Measurements from ENCODE around the gene BRD2. TPM values are rescaled to one million over a fixed set of nuclear protein-coding genes. Genes with fewer than 3 reads are reported as not detected.

BRD2 gene
- total RNA-seq, 1 donor from 2014 or later: 155 TPM

- no peaks in the 10 kb centered on the region for H3K4me1 ChIP-seq
- ATAC-seq (peak; percentile 74), DNase-seq (no peak)
- H3K9me3 ChIP-seq: no peaks in the 10 kb centered on the region
- no peak overlapping the region for H3K4me3 ChIP-seq
- intact Hi-C loops (cut with DNase I): no loop called here
- TF ChIP-seq CTCF (IDR thresholded peaks at IDR 0.05): no peak
- H3K27ac ChIP-seq: no peak overlapping the region
- H3K27me3 ChIP-seq: no peaks in the 10 kb centered on the region
- H3K36me3 ChIP-seq: no peaks in the 10 kb centered on the region
These were observed 31.7 kb downstream of the BRD2 start for GRCh38 chr6:33000055-33000454.

- Histone ChIP-seq H3K4me1 (no peaks in the 10 kb centered on the region), H3K4me3 (no peak overlapping the region), H3K36me3 (no peaks in the 10 kb centered on the region), H3K27me3 (no peaks in the 10 kb centered on the region), H3K27ac (no peak overlapping the region), H3K9me3 (no peaks in the 10 kb centered on the region)
- ATAC-seq (no peak), DNase-seq (no peak)
- TF ChIP-seq CTCF (IDR thresholded peaks at IDR 0.05): no peak
- intact Hi-C loops (cut with DNase I): no loop called here
These were observed 33.3 kb downstream of the BRD2 start for GRCh38 chr6:33001685-33002084.

GRCh38 chr6:33004940-33005339 is 36.5 kb downstream of the BRD2 start:
- no peaks in the 10 kb centered on the region for H3K4me1 ChIP-seq
- H3K9me3 ChIP-seq: no peaks in the 10 kb centered on the region
- H3K27ac ChIP-seq: no peak overlapping the region
- ATAC-seq: no peak
- DNase-seq: no peak
- no peaks in the 10 kb centered on the region for H3K27me3 ChIP-seq
- no peak overlapping the region for H3K4me3 ChIP-seq
- intact Hi-C loops (cut with DNase I): no loop called here
- no peak for TF ChIP-seq CTCF (IDR thresholded peaks at IDR 0.05)
- no peaks in the 10 kb centered on the region for H3K36me3 ChIP-seq

- Histone ChIP-seq H3K27me3 (no peaks in the 10 kb centered on the region), H3K4me1 (no peaks in the 10 kb centered on the region), H3K36me3 (no peaks in the 10 kb centered on the region), H3K27ac (no peak overlapping the region), H3K4me3 (no peak overlapping the region), H3K9me3 (no peaks in the 10 kb centered on the region)
- intact Hi-C loops (cut with DNase I): no loop called here
- no peak for TF ChIP-seq CTCF (IDR thresholded peaks at IDR 0.05)
- ATAC-seq (no peak), DNase-seq (no peak)
These were observed 39.5 kb downstream of the BRD2 start for GRCh38 chr6:33007831-33008400.

GRCh38 chr6:33008944-33009861 is 40.8 kb downstream of the BRD2 start, which contains the start of gene HLA-DOA:
TSS of gene HLA-DOA (minus strand) at chr6:33009591.
- no peaks in the 10 kb centered on the region for H3K36me3 ChIP-seq
- intact Hi-C loops (cut with DNase I): no loop called here
- H3K9me3 ChIP-seq: no peaks in the 10 kb centered on the region
- DNase-seq (no peak), ATAC-seq (peak; percentile 90)
- H3K27ac ChIP-seq: no peak within 1 kb of the TSS
- TF ChIP-seq CTCF (IDR thresholded peaks at IDR 0.05): no peak
- H3K4me3 ChIP-seq: peak within 1 kb of the TSS; percentile 53
- no peaks in the 10 kb centered on the region for H3K27me3 ChIP-seq
- H3K4me1 ChIP-seq: no peaks in the 10 kb centered on the region
